Urothelium cell line (cell line): ENCODE data around the gene NUBP2.

Experiments used
- DNase-seq: peaks from one replicate; pipeline ENCODE4 v3.0.0; 2011; ENCODE audit warnings: low spot score, mixed read lengths
- FAIRE-seq: peaks from 2 replicates; lab custom pipeline; 2011; peaks lifted over from hg19 to GRCh38; lab: Jason Lieb, UNC

NUBP2 gene

DNA sequence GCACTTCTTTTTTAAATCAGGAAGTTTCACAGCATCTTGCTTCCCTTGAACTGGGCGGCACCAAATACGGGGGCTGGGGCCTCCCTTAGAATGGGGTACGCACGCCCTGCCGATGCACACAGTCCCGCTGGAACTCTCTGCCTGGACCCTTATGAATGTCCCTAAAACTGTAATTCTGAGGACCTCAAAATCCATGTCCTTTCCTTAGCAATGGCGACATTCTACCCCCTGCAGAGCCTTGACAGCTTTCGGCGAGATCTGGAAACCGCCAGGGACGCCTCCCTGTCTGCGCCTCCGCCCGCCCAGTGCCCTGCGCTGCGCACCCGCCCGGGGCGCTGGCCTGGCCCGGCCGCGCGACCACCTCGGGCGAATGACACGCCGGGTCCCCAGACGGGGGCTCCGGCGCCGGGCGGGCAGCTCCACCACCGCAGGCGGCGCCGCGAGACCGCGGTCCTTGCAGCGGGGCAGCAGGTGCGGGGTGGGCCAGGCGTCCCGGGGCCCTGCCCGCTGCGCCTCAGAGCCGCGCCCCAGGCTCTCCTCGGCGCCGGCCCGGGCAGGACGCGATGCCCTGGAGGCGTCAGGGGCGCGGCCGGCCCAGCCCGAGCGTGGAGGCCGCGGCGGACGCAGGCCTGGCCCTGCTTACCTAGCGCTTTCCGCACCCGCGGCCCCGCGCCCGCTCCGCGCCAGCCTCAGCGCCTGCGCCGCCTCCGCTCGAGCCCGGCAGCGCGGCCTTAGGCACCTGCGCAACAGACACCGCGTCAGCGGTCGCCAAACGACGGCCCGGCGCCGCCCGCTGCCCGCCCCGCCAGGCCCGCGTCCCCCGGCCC, 43.3 kb downstream of the NUBP2 start:
- FAIRE-seq, result no peak
- DNase-seq, result peak; percentile 40

DNA sequence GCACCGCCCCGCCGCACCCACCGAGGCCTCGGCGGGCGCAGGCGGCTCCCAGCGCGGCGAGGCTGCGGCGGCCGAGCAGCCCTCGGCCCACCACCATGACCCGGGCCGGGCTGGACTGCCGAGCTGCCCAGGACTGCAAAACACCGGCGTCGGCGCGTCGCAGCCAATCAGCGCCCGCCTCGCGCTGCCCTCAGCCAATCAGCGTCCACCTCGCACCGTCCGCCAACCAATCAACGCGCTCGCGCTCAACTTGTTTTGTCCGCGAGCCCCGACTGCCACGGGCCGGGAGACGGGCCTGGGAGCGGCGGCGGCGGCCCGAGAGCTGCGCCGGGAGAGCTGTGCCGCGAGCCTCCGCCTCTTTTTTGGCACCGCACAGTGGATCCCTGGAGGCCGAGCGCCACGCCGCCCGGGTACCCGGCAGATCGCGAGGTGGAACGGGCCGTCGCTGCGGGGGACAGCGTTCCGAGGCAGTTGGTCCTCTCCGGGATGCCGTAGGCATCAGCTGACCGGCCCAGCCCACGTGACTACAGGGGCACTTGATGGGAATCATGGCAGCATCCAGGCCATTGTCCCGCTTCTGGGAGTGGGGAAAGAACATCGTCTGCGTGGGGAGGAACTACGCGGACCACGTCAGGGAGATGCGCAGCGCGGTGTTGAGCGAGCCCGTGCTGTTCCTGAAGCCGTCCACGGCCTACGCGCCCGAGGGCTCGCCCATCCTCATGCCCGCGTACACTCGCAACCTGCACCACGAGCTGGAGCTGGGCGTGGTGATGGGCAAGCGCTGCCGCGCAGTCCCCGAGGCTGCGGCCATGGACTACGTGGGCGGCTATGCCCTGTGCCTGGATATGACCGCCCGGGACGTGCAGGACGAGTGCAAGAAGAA, 44.2 kb downstream of the NUBP2 start, which contains the start of the genes FAHD1 and HAGH:
TSS of gene FAHD1 (plus strand) at position 516 of the 883 bp plus-strand sequence. CDS start at position 549, 33 bp downstream.
TSS of gene HAGH (minus strand) at position 135 of the 883 bp plus-strand sequence. CDS start at position 97, 38 bp downstream.
- DNase-seq (peak; percentile 100), FAIRE-seq (peak; percentile 97)

DNA sequence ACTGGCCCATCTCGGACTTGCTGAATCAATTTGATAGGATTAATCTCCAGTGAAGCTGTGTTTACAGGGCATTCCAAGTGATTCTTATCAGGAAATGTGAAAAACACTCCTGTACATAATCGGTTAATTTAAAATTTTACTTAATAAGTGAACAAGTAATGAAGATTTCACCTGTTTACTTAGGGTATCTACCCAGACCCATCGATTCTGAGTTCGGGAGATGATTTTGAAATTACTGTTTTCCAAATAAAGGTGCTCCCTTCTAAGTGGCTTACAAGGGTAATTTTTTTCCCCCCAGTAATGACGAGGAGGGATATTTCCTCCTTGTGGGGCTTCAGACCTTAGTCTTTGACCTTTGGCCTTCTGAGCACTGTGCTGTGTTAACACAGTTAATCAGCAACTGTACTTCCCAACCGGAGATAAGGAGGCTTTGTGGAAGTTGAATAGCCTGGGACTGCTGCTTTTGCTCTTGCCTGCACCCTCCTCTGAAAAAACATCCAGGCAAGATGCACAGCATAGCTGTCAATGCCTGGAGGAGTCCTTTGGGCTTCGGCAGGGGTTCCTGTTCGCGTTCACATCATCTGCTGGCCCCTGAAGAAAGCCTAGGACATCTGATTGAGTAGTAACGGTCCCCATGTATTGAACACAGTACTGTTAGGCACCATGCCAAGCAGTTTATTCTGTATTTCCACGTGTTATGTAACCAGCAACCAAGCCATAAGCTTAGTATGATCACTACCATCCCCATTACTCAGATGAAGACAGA, 46.1 kb downstream of the NUBP2 start:
- DNase-seq, result no peak
- FAIRE-seq, result no peak

DNA sequence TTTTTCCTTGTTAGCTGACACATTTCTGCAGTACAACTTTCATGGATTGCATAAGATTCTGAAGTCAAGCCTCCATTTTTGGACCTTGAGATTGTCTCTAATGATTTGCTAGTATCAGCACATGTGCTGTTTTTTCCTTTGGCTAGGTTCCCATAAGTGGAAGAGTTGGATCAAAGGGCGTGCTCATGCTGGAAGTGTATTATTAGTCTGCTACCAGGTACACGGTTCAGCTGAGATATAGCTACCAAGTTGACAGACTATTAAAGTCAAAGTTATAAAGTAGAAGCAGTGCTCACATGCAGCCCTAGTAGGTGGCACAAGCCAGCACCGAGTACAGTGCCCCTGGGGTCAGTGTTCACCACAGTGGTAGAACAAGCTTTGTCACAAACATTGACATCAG, 47.5 kb downstream of the NUBP2 start:
- FAIRE-seq, result no peak
- DNase-seq, result no peak

DNA sequence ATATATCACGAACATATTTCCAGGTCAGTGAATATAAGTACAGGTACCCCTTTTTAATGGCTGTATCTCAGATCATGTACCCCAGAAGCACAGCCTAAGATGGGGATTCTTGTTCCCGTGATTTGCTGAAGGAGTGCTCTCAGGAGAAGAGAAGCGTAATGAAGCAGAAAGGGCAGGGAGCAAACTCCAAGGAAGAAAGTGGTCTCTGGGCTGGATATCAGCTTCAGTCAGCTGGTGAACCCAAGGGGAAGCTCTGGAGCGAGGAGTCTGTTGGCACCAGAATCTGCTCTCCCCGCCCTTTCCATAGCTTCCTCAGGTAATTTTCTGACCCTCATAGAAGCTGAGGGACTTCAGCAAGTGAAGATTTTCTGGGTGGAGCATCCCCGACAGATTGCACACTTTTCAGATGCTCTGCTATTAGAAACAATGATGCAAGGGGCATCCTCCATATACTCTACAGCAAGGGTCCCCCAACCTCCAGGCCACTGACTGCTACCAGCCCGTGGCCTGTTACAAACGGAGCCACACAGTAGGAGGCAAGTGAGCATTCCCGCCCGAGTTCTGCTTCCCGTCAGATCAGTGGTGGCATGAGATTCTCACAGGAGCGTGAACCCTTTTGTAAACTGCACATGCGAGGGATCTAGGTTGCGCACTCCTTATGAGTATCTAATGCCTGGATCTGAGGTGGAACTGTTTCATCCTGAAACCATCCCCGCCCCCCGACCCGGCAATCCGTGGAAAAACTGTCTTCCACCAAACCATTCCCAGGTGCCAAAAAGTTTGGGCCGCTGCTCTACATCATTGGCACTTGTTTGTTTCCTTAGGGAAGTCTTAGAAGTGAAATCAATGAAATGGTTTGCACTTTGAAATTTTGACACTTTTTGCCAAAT, 48.7 kb downstream of the NUBP2 start:
- DNase-seq, result no peak
- FAIRE-seq, result no peak

DNA sequence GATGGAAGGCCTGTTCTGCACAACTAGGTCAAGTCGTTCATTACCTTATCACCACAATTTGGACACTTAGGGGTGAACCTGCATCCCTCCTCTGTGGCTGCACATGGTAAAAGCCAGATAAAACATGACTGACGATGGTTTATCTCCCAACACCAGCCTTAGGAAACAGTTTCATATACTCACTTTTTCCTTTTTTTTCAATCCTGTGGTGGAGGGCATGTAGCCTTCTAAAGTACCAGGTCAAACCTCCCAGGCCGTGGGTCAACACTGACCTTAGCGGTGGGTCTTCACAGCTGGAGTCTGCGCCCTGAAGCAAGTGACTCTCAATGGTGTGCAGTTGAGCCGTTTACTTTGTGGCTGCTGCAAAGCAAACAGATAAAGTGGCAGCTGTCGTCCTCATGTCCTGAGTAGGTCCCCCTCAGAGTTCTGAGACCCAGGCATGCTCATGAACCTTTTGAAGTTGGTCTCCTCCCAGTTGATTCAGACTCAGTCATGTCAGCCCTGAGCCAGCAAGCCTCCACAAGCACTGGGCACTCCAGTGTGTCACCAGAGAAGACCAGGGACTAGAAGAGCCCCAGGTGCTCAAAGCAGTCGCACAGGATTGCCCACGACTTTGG, 50.2 kb downstream of the NUBP2 start:
- FAIRE-seq, result no peak
- no peak for DNase-seq

DNA sequence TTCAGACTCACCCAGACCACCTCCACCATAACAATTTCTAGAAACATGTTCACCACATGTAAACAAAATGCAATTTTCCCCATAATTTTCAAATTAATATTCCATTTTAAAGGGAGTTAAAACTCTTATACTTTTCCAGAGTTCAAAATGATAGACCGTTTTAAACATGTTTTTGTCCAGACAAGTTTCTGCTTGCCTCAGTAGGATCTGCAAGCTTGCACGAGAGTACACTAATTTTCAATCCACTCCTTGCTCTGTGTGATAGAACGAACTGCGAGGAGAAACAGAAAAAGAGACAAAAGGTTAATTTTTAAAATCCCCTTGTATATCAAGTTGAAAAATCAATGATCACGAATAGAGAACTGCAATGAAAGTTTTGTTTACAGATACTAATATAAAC, 51.3 kb downstream of the NUBP2 start:
- FAIRE-seq, result no peak
- no peak for DNase-seq
